Measurements from ENCODE around the gene SORBS1.

GRCh38 chr10:95291365-95292039 is 269.7 kb downstream of the SORBS1 start:
- TF ChIP-seq EZH2 (IDR thresholded peaks at IDR 0.05; ENCODE audit: insufficient read depth, poor library complexity, severe bottlenecking) = no peak
- TF ChIP-seq EZH2phosphoT487 (IDR thresholded peaks at IDR 0.05; ENCODE audit: insufficient read depth, low read depth) = no peak

Measured in GM23248 (cell line).